SK-N-SH (cell line): ENCODE data around the gene TBC1D5. TPM values are rescaled to one million over a fixed set of nuclear protein-coding genes. Genes with fewer than 3 reads are reported as not detected.

Experiments used
- CTCF ChIA-PET: fragments of 300-600, 350-600 bp; formaldehyde crosslinking; extraction: SDS; loops from one replicate; lab custom pipeline; 2021; lab: Yijun Ruan, JAX
- POLR2A ChIA-PET: fragments of 350-600 bp; sonication (Branson Sonifier 250); formaldehyde crosslinking; extraction: SDS; loops from one replicate; lab custom pipeline; 2020; ENCODE audit warnings: antibody characterized with exemption, inconsistent platforms; lab: Yijun Ruan, JAX
- DNase-seq: peaks from one replicate; pipeline ENCODE4 v3.0.0; 2012
- H2AFZ ChIP-seq: fragments of 200-600 bp; sonication (generic); 2 replicates; pipeline ENCODE4 v1.8.1; 2016; ENCODE audit warnings: antibody characterized with exemption, mild to moderate bottlenecking, low read depth
- H3F3A ChIP-seq: fragments of 200-600 bp; sonication (generic); replicated peaks from 2 replicates; pipeline ENCODE3; 2016; ENCODE audit warnings: antibody characterized with exemption, mild to moderate bottlenecking; ENCODE audit not compliant: insufficient read depth
- H3K27ac ChIP-seq, 2 experiments: fragments of 200-500 bp in 1 of 2; fragments of 200-600 bp in 1 of 2; sonication (Bioruptor generic) in 1 of 2; sonication (generic), shearing (Covaris generic) in 1 of 2; 2 replicates each; pipeline versions ENCODE4 v1.5.1 to v1.6.1; 2014 to 2016; ENCODE audit warnings: low read depth in 2 of 2, inconsistent platforms in 1 of 2, low read length in 1 of 2, mild to moderate bottlenecking in 1 of 2, mixed read lengths in 1 of 2
- H3K27me3 ChIP-seq: fragments of 200-600 bp; sonication (generic), shearing (Covaris generic); 2 replicates; pipeline ENCODE4 v1.6.1; 2016; ENCODE audit warnings: mixed run types; ENCODE audit not compliant: insufficient read depth
- H3K36me3 ChIP-seq, 2 experiments: fragments of 200-500 bp in 1 of 2; fragments of 200-600 bp in 1 of 2; sonication (Bioruptor generic) in 1 of 2; sonication (generic) in 1 of 2; replicated peaks in 1 of 2; 2 replicates each; pipeline versions ENCODE3 to v1.5.1; 2014 to 2016; ENCODE audit warnings: low read length in 1 of 2, mild to moderate bottlenecking in 1 of 2; ENCODE audit not compliant: insufficient read depth in 2 of 2, control insufficient read depth in 1 of 2
- H3K4me1 ChIP-seq, 2 experiments: fragments of 200-500 bp in 1 of 2; fragments of 200-600 bp in 1 of 2; sonication (Bioruptor generic) in 1 of 2; sonication (generic), shearing (Covaris generic) in 1 of 2; 2 replicates each; pipeline versions ENCODE4 v1.5.1 to v1.6.1; 2014 to 2016; ENCODE audit warnings: low read depth in 1 of 2, low read length in 1 of 2, mixed run types in 1 of 2; ENCODE audit not compliant: insufficient read depth in 2 of 2, control insufficient read depth in 1 of 2
- H3K4me2 ChIP-seq: fragments of 200-600 bp; sonication (generic), shearing (Covaris generic); 2 replicates; pipeline ENCODE4 v1.6.1; 2017; ENCODE audit warnings: mixed run types
- H3K4me3 ChIP-seq, 2 experiments: fragments of 200-500 bp in 1 of 2; fragments of 200-600 bp in 1 of 2; sonication (Bioruptor generic) in 1 of 2; sonication (generic), shearing (Covaris generic) in 1 of 2; 2 replicates each; pipeline versions ENCODE4 v1.5.1 to v1.8.1; 2014 to 2016; ENCODE audit warnings: low read depth in 2 of 2, inconsistent platforms in 1 of 2, low read length in 1 of 2, mild to moderate bottlenecking in 1 of 2, mixed read lengths in 1 of 2, moderate library complexity in 1 of 2
- H3K79me2 ChIP-seq: fragments of 200-600 bp; sonication (generic); 2 replicates; pipeline ENCODE4 v1.8.1; 2017; ENCODE audit warnings: mild to moderate bottlenecking; ENCODE audit not compliant: insufficient read depth
- H3K9ac ChIP-seq: fragments of 200-600 bp; sonication (generic); 2 replicates; pipeline ENCODE4 v1.6.1; 2017; ENCODE audit warnings: mixed run types
- H3K9me2 ChIP-seq: fragments of 200-600 bp; sonication (generic); 2 replicates; pipeline ENCODE4 v1.6.1; 2017; ENCODE audit warnings: mixed run types
- H3K9me3 ChIP-seq: fragments of 200-600 bp; sonication (generic); 2 replicates; pipeline ENCODE4 v1.6.1; 2017; ENCODE audit warnings: mixed run types, mild to moderate bottlenecking, moderate library complexity
- H4K20me1 ChIP-seq: fragments of 200-600 bp; sonication (generic); 2 replicates; pipeline ENCODE4 v1.6.1; 2017; ENCODE audit warnings: mild to moderate bottlenecking, mixed run types; ENCODE audit not compliant: insufficient read depth
- CHD2 ChIP-seq: fragments of 150-350 bp; IDR thresholded peaks from 2 replicates; pipeline ENCODE4 v1.6.1; 2018; ENCODE audit warnings: low read length; ENCODE audit not compliant: partially characterized antibody
- ELF1 ChIP-seq: IDR thresholded peaks from 2 replicates; pipeline ENCODE4 v1.4.0; 2012
- EZH2phosphoT487 ChIP-seq: fragments of 200-600 bp; sonication (generic); IDR thresholded peaks from 2 replicates; pipeline ENCODE4 v1.6.1; 2017; ENCODE audit warnings: low read depth, mixed run types, mild to moderate bottlenecking, antibody characterized with exemption, moderate library complexity, borderline replicate concordance
- FOXJ3 ChIP-seq: sonication (generic); formaldehyde crosslinking; IDR thresholded peaks from 2 replicates; pipeline ENCODE4 v1.5.1; 2020; ENCODE audit warnings: mild to moderate bottlenecking, missing genetic modification reagents
- FOXM1 ChIP-seq: IDR thresholded peaks from 2 replicates; pipeline ENCODE4 v1.4.0; 2012; ENCODE audit warnings: low read depth, mild to moderate bottlenecking
- GABPA ChIP-seq: IDR thresholded peaks from 2 replicates; pipeline ENCODE4 v1.4.0; 2012; ENCODE audit warnings: low read depth, mild to moderate bottlenecking
- GATA2 ChIP-seq: sonication (generic); formaldehyde crosslinking; IDR thresholded peaks from 2 replicates; pipeline ENCODE4 v1.5.0; 2020; ENCODE audit warnings: mild to moderate bottlenecking, missing genetic modification reagents
- NRF1 ChIP-seq: IDR thresholded peaks from 2 replicates; pipeline ENCODE4 v1.6.1; 2012; ENCODE audit warnings: low read depth, mild to moderate bottlenecking, low read length
- POLR2AphosphoS5 ChIP-seq: IDR thresholded peaks from 2 replicates; pipeline ENCODE4 v1.6.1; 2012; ENCODE audit warnings: low read depth, low read length
- SIN3A ChIP-seq: IDR thresholded peaks from 2 replicates; pipeline ENCODE4 v1.6.1; 2012; ENCODE audit warnings: low read depth, mild to moderate bottlenecking, low read length, moderate library complexity, borderline replicate concordance
- SMC3 ChIP-seq: IDR thresholded peaks from 2 replicates; pipeline ENCODE4 v1.6.1; 2012; ENCODE audit warnings: low read depth, low read length, improper control_type of control experiment
- TAF1 ChIP-seq: IDR thresholded peaks from 2 replicates; pipeline ENCODE4 v1.6.1; 2012; ENCODE audit warnings: low read depth, mild to moderate bottlenecking, low read length, moderate library complexity, borderline replicate concordance
- TCF12 ChIP-seq: IDR thresholded peaks from 2 replicates; pipeline ENCODE4 v1.4.0; 2012
- WGBS: methylation state at CpG from one replicate; pipeline ENCODE4 v1.1.6; 2017; ENCODE audit warnings: low lambda C conversion rate; 5-methylcytosine and 5-hydroxymethylcytosine counted together
- polyA plus RNA-seq, 3 experiments: library from polyadenylated mRNA; depleted of rRNA; stranded (reverse); fragments of >200 nt; gene quantifications; 2 replicates each; pipeline ENCODE4 v1.2.3, GENCODE V29; 2012
- TF ChIP-seq, protein P1 (sequence below): IDR thresholded peaks from 2 replicates; pipeline ENCODE4; 2012
- TF ChIP-seq, protein P2 (sequence below): IDR thresholded peaks from 2 replicates; pipeline ENCODE4 v1.6.1; 2012; ENCODE audit warnings: mild to moderate bottlenecking, low read depth, low read length, moderate library complexity
- TF ChIP-seq, protein P3 (sequence below): fragments of 150-350 bp; IDR thresholded peaks from 2 replicates; pipeline ENCODE4 v1.6.1; 2016; ENCODE audit warnings: mild to moderate bottlenecking, low read depth, low read length

TBC1D5 gene
- polyA plus RNA-seq, 1 of the 3 experiments (the other 2 are of a cell fraction): 19.5 TPM

DNA sequence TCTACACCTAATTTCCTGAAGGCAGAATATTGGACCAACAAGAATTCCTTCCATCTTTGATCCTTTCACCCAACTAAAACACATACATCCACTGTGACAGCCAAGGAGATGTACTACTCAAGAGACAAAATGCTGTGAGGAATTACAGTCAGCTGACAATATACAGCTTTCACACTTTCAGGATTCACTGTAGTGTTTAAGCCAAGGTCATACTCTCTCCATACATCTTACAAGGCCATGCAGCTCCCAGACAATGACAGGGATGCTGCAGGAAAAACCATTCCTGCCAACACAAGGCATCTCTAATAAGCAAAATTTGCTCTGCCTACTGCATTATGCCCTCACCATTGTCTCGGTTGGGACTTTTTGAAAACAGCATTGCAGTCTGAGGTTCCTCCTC, 170.7 kb downstream of the TBC1D5 start:
- DNase-seq: no peak
- WGBS: 100% methylated on average over 1 of the region's 1 CpG
- H4K20me1 ChIP-seq: no peaks in the 10 kb centered on the region
- H3F3A ChIP-seq: no peaks in the 10 kb centered on the region
- H3K36me3 ChIP-seq: no peaks in the 10 kb centered on the region
- H3K9me3 ChIP-seq: no peaks in the 10 kb centered on the region
- H2AFZ ChIP-seq: no peak overlapping the region
- no peak overlapping the region for H3K4me2 ChIP-seq
- POLR2A ChIA-PET: no interaction called here
- H3K9me2 ChIP-seq: no peaks in the 10 kb centered on the region; the same call in 1 of the 2 replicates
- H3K79me2 ChIP-seq: no peaks in the 10 kb centered on the region
- H3K27me3 ChIP-seq: no peaks in the 10 kb centered on the region
- no peak overlapping the region for H3K4me3 ChIP-seq
- H3K27ac ChIP-seq: no peak overlapping the region
- CTCF ChIA-PET: no interaction called here
- no peak overlapping the region for H3K9ac ChIP-seq
- TF ChIP-seq TCF12 (no peak), SMC3 (no peak), GABPA (no peak), POLR2AphosphoS5 (no peak), SIN3A (no peak), FOXJ3 (CRISPR knock-in tag) (no peak), GATA2 (CRISPR knock-in tag) (no peak), TAF1 (no peak), NRF1 (no peak)
- TF ChIP-seq, protein P1, sequence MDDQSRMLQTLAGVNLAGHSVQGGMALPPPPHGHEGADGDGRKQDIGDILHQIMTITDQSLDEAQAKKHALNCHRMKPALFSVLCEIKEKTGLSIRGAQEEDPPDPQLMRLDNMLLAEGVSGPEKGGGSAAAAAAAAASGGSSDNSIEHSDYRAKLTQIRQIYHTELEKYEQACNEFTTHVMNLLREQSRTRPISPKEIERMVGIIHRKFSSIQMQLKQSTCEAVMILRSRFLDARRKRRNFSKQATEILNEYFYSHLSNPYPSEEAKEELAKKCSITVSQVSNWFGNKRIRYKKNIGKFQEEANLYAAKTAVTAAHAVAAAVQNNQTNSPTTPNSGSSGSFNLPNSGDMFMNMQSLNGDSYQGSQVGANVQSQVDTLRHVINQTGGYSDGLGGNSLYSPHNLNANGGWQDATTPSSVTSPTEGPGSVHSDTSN: no peak
- no peaks in the 10 kb centered on the region; a peak in 1 of 4 replicates for H3K4me1 ChIP-seq

DNA sequence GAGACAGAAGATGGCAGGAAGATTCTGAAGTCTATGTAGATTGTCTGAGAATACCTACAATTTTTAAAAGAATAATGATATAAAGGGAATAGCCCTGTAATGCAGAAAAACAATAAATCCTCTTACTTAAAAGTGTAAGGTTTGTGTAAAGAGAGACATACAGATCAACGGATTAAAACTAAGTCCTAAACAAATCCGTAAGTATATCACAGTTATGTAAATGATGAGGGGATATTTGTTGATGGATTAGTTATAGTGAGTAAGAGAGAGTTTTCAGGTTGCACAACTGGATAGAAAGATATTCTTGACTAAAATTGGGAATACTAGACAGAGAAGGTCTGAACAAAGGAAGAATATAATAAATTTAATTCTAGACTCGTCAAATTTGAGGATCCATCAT, 179.6 kb downstream of the TBC1D5 start:
- CTCF ChIA-PET: no interaction called here
- no peaks in the 10 kb centered on the region for H3K9me3 ChIP-seq
- no peak overlapping the region for H3K4me2 ChIP-seq
- POLR2A ChIA-PET: no interaction called here
- no peaks in the 10 kb centered on the region; a peak in 1 of 4 replicates for H3K4me1 ChIP-seq
- H3K36me3 ChIP-seq: no peaks in the 10 kb centered on the region
- H3K27ac ChIP-seq: no peak overlapping the region
- DNase-seq: no peak
- 97% methylated on average over 3 of the region's 3 CpGs for WGBS
- H4K20me1 ChIP-seq: no peaks in the 10 kb centered on the region
- no peaks in the 10 kb centered on the region for H3K9me2 ChIP-seq
- no peak overlapping the region for H3K9ac ChIP-seq
- H3K27me3 ChIP-seq: no peaks in the 10 kb centered on the region
- H3K79me2 ChIP-seq: no peaks in the 10 kb centered on the region; the same call in none of the 2 replicates
- no peak overlapping the region for H3K4me3 ChIP-seq
- no peak for TF ChIP-seq EZH2phosphoT487
- TF ChIP-seq POLR2AphosphoS5: no peak
- no peak for TF ChIP-seq ELF1
- TF ChIP-seq, protein P2, sequence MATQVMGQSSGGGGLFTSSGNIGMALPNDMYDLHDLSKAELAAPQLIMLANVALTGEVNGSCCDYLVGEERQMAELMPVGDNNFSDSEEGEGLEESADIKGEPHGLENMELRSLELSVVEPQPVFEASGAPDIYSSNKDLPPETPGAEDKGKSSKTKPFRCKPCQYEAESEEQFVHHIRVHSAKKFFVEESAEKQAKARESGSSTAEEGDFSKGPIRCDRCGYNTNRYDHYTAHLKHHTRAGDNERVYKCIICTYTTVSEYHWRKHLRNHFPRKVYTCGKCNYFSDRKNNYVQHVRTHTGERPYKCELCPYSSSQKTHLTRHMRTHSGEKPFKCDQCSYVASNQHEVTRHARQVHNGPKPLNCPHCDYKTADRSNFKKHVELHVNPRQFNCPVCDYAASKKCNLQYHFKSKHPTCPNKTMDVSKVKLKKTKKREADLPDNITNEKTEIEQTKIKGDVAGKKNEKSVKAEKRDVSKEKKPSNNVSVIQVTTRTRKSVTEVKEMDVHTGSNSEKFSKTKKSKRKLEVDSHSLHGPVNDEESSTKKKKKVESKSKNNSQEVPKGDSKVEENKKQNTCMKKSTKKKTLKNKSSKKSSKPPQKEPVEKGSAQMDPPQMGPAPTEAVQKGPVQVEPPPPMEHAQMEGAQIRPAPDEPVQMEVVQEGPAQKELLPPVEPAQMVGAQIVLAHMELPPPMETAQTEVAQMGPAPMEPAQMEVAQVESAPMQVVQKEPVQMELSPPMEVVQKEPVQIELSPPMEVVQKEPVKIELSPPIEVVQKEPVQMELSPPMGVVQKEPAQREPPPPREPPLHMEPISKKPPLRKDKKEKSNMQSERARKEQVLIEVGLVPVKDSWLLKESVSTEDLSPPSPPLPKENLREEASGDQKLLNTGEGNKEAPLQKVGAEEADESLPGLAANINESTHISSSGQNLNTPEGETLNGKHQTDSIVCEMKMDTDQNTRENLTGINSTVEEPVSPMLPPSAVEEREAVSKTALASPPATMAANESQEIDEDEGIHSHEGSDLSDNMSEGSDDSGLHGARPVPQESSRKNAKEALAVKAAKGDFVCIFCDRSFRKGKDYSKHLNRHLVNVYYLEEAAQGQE: no peak
- no peak for TF ChIP-seq CHD2
- no peak for TF ChIP-seq SMC3
- no peak for TF ChIP-seq FOXM1
- TF ChIP-seq, protein P3, sequence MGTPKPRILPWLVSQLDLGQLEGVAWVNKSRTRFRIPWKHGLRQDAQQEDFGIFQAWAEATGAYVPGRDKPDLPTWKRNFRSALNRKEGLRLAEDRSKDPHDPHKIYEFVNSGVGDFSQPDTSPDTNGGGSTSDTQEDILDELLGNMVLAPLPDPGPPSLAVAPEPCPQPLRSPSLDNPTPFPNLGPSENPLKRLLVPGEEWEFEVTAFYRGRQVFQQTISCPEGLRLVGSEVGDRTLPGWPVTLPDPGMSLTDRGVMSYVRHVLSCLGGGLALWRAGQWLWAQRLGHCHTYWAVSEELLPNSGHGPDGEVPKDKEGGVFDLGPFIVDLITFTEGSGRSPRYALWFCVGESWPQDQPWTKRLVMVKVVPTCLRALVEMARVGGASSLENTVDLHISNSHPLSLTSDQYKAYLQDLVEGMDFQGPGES: no peak
- H3F3A ChIP-seq: no peaks in the 10 kb centered on the region
- no peak overlapping the region for H2AFZ ChIP-seq
